ENCODE data around the gene ZSWIM1. TPM values are rescaled to one million over a fixed set of nuclear protein-coding genes. Genes with fewer than 3 reads are reported as not detected.

The ZSWIM1 gene
- total and polyA plus RNA-seq, 2 of the 13 experiments (the other 11 are each of a cell fraction or from before 2014, with no cell fraction given) = 9.5 to 11.7 TPM

DNA sequence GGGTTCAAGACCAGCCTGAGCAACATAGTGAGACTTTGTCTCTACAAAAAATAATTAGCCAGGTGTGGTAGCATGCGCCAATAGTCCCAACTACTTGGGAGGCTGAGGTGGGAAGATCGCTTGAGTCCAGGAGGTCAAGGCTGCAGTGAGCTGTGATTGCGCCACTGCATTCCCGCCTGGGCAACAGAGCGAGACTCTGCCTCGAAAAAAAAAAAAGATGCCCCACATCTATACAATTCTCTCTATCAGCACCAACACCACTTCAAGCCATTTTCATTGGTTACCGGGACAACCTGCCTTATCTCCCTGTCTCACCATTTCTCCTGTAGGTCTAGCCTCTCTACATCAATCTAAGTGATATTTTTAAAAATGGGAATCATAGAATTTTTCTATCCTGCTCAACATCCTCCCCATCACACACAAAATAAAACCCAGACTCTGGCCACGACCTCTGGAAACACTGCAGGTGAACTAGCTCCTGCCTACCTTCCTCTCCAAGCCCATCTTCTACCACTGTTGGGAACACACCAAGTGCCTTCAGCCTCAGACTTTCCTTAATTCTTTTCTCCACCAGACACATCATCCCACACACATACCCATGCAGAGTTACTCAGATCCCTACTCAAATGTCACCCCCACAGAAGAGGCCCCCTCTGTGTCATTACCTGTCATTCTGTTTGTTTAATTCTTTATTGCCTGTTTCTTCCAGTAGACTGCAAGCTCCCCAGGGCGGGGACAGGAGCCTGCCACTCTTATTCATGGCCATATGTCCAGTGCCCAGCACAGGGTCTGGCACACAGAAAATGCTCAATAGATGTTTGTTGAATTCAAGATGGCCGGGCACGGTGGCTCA lies 40.5 kb downstream of the ZSWIM1 start (continued):
- TF ChIP-seq ZNF773 (CRISPR knock-in tag; IDR thresholded peaks at IDR 0.05; ENCODE audit: borderline replicate concordance) (no peak), SKI (IDR thresholded peaks at IDR 0.05; ENCODE audit: partially characterized antibody) (no peak), ZNF251 (CRISPR knock-in tag; IDR thresholded peaks at IDR 0.05) (no peak), ZSCAN29 (CRISPR knock-in tag; conservative IDR thresholded peaks at IDR 0.05) (no peak), NFKBIZ (CRISPR knock-in tag; IDR thresholded peaks at IDR 0.05) (no peak), ZNF678 (CRISPR knock-in tag; IDR thresholded peaks at IDR 0.05) (no peak), SCMH1 (CRISPR knock-in tag; IDR thresholded peaks at IDR 0.05; ENCODE audit: borderline replicate concordance) (no peak), ZMAT5 (CRISPR knock-in tag; IDR thresholded peaks at IDR 0.05; ENCODE audit: borderline replicate concordance, low read depth) (no peak), CHD2 (IDR thresholded peaks at IDR 0.05; ENCODE audit: low read depth, low read length) (no peak), SRY (CRISPR knock-in tag; IDR thresholded peaks at IDR 0.05) (no peak), HDAC1 (CRISPR knock-in tag; IDR thresholded peaks at IDR 0.05) (no peak), RARG (CRISPR knock-in tag; IDR thresholded peaks at IDR 0.05; ENCODE audit: low read depth) (no peak), GPN1 (CRISPR knock-in tag; IDR thresholded peaks at IDR 0.05; ENCODE audit: borderline replicate concordance) (no peak), ZNF652 (CRISPR knock-in tag; IDR thresholded peaks at IDR 0.05; ENCODE audit: borderline replicate concordance, low read depth) (no peak), KAT2B (IDR thresholded peaks at IDR 0.05; ENCODE audit: borderline replicate concordance, low read depth, low read length) (no peak), BHLHE40 (IDR thresholded peaks at IDR 0.05; ENCODE audit: low read length) (no peak), ZBTB7B (CRISPR knock-in tag; IDR thresholded peaks at IDR 0.05) (no peak), NFIC (IDR thresholded peaks at IDR 0.05; ENCODE audit: low read length) (no peak), DBP (CRISPR knock-in tag; IDR thresholded peaks at IDR 0.05; ENCODE audit: not compliant biosample characterization) (no peak), ETV5 (CRISPR knock-in tag; IDR thresholded peaks at IDR 0.05; ENCODE audit: borderline replicate concordance) (no peak), MTA3 (CRISPR knock-in tag; IDR thresholded peaks at IDR 0.05) (no peak), SUZ12 (IDR thresholded peaks at IDR 0.05; ENCODE audit: low read depth, low read length) (no peak), ZNF264 (CRISPR knock-in tag; IDR thresholded peaks at IDR 0.05) (0 out of 2 replicates have a peak, but pooled peaks have one; percentile 33), HMGXB3 (CRISPR knock-in tag; IDR thresholded peaks at IDR 0.05; ENCODE audit: borderline replicate concordance) (no peak)
- TF ChIP-seq, protein P1, sequence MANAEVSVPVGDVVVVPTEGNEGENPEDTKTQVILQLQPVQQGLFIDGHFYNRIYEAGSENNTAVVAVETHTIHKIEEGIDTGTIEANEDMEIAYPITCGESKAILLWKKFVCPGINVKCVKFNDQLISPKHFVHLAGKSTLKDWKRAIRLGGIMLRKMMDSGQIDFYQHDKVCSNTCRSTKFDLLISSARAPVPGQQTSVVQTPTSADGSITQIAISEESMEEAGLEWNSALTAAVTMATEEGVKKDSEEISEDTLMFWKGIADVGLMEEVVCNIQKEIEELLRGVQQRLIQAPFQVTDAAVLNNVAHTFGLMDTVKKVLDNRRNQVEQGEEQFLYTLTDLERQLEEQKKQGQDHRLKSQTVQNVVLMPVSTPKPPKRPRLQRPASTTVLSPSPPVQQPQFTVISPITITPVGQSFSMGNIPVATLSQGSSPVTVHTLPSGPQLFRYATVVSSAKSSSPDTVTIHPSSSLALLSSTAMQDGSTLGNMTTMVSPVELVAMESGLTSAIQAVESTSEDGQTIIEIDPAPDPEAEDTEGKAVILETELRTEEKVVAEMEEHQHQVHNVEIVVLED (CRISPR knock-in tag; IDR thresholded peaks at IDR 0.05; ENCODE audit: borderline replicate concordance) = no peak
